SK-N-SH treated with all-trans-retinoic acid at 6 μM for 48 hours (cell line): ENCODE data around the gene SEL1L3.

ENCODE experiments used
- ESRRG ChIP-seq: fragments of 250-450 bp; sonication (Bioruptor Pico); IDR thresholded peaks from 2 replicates; pipeline ENCODE4 v1.6.1; 2021; ENCODE audit warnings: mild to moderate bottlenecking
- PPARA ChIP-seq: fragments of 250-450 bp; sonication (Bioruptor Pico); IDR thresholded peaks from 2 replicates; pipeline ENCODE4 v1.5.0; 2020; ENCODE audit warnings: mild to moderate bottlenecking, borderline replicate concordance
- TCF4 ChIP-seq: fragments of 250-450 bp; sonication (Bioruptor Pico); IDR thresholded peaks from 2 replicates; pipeline ENCODE4 v1.8.0; 2021; ENCODE audit warnings: mild to moderate bottlenecking, moderate library complexity, borderline replicate concordance
- ZFP3 ChIP-seq: fragments of 250-450 bp; sonication (Bioruptor Pico); IDR thresholded peaks from 2 replicates; pipeline ENCODE4 v1.5.0; 2020; ENCODE audit warnings: mild to moderate bottlenecking, moderate library complexity
- ZFP30 ChIP-seq: fragments of 450-650 bp; formaldehyde crosslinking; IDR thresholded peaks from 2 replicates; pipeline ENCODE4 v1.5.0; 2022; ENCODE audit warnings: mild to moderate bottlenecking, moderate library complexity
- ZNF565 ChIP-seq: fragments of 450-650 bp; formaldehyde crosslinking; conservative IDR thresholded peaks from 2 replicates; pipeline ENCODE4 v1.5.0; 2020; ENCODE audit warnings: low read depth, mild to moderate bottlenecking, moderate library complexity
- ZNF70 ChIP-seq: fragments of 450-650 bp; formaldehyde crosslinking; IDR thresholded peaks from 2 replicates; pipeline ENCODE4 v1.5.0; 2020; ENCODE audit warnings: mild to moderate bottlenecking, moderate library complexity
- TF ChIP-seq, protein P1 (sequence below): fragments of 250-450 bp; sonication (Bioruptor Pico); IDR thresholded peaks from 2 replicates; pipeline ENCODE4 v1.5.0; 2020; ENCODE audit warnings: mild to moderate bottlenecking, moderate library complexity
- TF ChIP-seq, protein P2 (sequence below): fragments of 250-450 bp; sonication (Bioruptor Pico); IDR thresholded peaks from 2 replicates; pipeline ENCODE4 v1.8.0; 2020; ENCODE audit warnings: mild to moderate bottlenecking, moderate library complexity, borderline replicate concordance
- TF ChIP-seq, protein P3 (sequence below): fragments of 250-450 bp; sonication (Bioruptor Pico); IDR thresholded peaks from 2 replicates; pipeline ENCODE4 v1.5.1; 2020; ENCODE audit warnings: low read depth, mild to moderate bottlenecking, moderate library complexity

DNA sequence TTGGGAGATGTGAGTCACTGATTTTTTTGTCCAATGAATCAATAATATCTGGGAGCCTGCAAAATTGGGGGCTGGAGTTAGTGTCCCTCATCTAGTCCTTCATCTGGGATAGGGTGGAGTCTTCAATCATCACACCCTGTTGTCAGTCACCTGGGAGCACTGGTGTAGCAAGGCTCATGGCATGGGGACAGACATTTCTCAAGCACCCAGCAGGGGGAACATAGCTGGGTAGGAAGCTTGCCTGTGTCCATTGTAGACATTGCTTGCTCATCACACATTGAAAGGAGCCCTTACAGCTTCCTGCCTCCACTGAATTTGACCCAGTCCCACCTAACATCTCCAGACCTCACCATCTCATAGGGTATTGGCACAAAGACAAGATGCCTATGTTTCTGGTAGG is 61.2 kb downstream of the SEL1L3 start:
- TF ChIP-seq, protein P1, sequence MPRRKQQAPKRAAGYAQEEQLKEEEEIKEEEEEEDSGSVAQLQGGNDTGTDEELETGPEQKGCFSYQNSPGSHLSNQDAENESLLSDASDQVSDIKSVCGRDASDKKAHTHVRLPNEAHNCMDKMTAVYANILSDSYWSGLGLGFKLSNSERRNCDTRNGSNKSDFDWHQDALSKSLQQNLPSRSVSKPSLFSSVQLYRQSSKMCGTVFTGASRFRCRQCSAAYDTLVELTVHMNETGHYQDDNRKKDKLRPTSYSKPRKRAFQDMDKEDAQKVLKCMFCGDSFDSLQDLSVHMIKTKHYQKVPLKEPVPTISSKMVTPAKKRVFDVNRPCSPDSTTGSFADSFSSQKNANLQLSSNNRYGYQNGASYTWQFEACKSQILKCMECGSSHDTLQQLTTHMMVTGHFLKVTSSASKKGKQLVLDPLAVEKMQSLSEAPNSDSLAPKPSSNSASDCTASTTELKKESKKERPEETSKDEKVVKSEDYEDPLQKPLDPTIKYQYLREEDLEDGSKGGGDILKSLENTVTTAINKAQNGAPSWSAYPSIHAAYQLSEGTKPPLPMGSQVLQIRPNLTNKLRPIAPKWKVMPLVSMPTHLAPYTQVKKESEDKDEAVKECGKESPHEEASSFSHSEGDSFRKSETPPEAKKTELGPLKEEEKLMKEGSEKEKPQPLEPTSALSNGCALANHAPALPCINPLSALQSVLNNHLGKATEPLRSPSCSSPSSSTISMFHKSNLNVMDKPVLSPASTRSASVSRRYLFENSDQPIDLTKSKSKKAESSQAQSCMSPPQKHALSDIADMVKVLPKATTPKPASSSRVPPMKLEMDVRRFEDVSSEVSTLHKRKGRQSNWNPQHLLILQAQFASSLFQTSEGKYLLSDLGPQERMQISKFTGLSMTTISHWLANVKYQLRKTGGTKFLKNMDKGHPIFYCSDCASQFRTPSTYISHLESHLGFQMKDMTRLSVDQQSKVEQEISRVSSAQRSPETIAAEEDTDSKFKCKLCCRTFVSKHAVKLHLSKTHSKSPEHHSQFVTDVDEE (CRISPR knock-in tag): no peak
- TF ChIP-seq, protein P2, sequence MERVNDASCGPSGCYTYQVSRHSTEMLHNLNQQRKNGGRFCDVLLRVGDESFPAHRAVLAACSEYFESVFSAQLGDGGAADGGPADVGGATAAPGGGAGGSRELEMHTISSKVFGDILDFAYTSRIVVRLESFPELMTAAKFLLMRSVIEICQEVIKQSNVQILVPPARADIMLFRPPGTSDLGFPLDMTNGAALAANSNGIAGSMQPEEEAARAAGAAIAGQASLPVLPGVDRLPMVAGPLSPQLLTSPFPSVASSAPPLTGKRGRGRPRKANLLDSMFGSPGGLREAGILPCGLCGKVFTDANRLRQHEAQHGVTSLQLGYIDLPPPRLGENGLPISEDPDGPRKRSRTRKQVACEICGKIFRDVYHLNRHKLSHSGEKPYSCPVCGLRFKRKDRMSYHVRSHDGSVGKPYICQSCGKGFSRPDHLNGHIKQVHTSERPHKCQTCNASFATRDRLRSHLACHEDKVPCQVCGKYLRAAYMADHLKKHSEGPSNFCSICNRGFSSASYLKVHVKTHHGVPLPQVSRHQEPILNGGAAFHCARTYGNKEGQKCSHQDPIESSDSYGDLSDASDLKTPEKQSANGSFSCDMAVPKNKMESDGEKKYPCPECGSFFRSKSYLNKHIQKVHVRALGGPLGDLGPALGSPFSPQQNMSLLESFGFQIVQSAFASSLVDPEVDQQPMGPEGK: no peak
- TF ChIP-seq ZNF70 (no peak), PPARA (CRISPR knock-in tag) (no peak), ZFP3 (CRISPR knock-in tag) (no peak), ZNF565 (CRISPR knock-in tag) (no peak), ESRRG (CRISPR knock-in tag) (no peak), TCF4 (CRISPR knock-in tag) (no peak), ZFP30 (CRISPR knock-in tag) (no peak)
- TF ChIP-seq, protein P3, sequence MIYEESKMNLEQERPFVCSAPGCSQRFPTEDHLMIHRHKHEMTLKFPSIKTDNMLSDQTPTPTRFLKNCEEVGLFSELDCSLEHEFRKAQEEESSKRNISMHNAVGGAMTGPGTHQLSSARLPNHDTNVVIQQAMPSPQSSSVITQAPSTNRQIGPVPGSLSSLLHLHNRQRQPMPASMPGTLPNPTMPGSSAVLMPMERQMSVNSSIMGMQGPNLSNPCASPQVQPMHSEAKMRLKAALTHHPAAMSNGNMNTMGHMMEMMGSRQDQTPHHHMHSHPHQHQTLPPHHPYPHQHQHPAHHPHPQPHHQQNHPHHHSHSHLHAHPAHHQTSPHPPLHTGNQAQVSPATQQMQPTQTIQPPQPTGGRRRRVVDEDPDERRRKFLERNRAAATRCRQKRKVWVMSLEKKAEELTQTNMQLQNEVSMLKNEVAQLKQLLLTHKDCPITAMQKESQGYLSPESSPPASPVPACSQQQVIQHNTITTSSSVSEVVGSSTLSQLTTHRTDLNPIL (CRISPR knock-in tag): no peak
